Chondrocyte (in vitro differentiated cells): ENCODE measurements around the gene TMEM201. TPM values are rescaled to one million over a fixed set of nuclear protein-coding genes. Genes with fewer than 3 reads are reported as not detected.
A peak's percentile ranks its signal among the peaks of the same experiment; 100 is the strongest.

ENCODE experiments used
- DNase-seq: peaks from one replicate; pipeline ENCODE4 v3.0.0; 2021; ENCODE audit warnings: mixed read lengths, low spot score
- H3K27ac Mint-ChIP-seq: one replicate; pipeline ENCODE4 v1.8.0; 2021; ENCODE audit warnings: mild to moderate bottlenecking, moderate library complexity, mixed read lengths; ENCODE audit not compliant: unreplicated experiment
- H3K27me3 Mint-ChIP-seq: 2 replicates; pipeline ENCODE4 v1.8.0; 2021; ENCODE audit warnings: low read depth, mixed read lengths
- H3K36me3 Mint-ChIP-seq: 2 replicates; pipeline ENCODE4 v1.8.0; 2021; ENCODE audit warnings: low read depth, mixed read lengths
- H3K4me1 Mint-ChIP-seq: 2 replicates; pipeline ENCODE4 v1.8.0; 2021; ENCODE audit warnings: low read depth, mild to moderate bottlenecking, mixed read lengths
- H3K4me3 Mint-ChIP-seq: one replicate; pipeline ENCODE4 v1.8.0; 2021; ENCODE audit warnings: mild to moderate bottlenecking, moderate library complexity, mixed read lengths; ENCODE audit not compliant: unreplicated experiment
- H3K9me3 Mint-ChIP-seq: 2 replicates; pipeline ENCODE4 v1.8.0; 2021; ENCODE audit warnings: low read depth, mixed read lengths
- CTCF ChIP-seq: fragments of 200-600 bp; sonication (generic); IDR thresholded peaks from 2 replicates; pipeline ENCODE4 v1.5.0; 2021; ENCODE audit warnings: antibody characterized with exemption, mild to moderate bottlenecking, moderate library complexity
- total RNA-seq: library from RNA; stranded (reverse); gene quantifications from 3 replicates; pipeline ENCODE4 v1.2.1, GENCODE V29; 2021

TMEM201 gene
- total RNA-seq, 1 donor from 2014 or later = 10.6 TPM

DNA sequence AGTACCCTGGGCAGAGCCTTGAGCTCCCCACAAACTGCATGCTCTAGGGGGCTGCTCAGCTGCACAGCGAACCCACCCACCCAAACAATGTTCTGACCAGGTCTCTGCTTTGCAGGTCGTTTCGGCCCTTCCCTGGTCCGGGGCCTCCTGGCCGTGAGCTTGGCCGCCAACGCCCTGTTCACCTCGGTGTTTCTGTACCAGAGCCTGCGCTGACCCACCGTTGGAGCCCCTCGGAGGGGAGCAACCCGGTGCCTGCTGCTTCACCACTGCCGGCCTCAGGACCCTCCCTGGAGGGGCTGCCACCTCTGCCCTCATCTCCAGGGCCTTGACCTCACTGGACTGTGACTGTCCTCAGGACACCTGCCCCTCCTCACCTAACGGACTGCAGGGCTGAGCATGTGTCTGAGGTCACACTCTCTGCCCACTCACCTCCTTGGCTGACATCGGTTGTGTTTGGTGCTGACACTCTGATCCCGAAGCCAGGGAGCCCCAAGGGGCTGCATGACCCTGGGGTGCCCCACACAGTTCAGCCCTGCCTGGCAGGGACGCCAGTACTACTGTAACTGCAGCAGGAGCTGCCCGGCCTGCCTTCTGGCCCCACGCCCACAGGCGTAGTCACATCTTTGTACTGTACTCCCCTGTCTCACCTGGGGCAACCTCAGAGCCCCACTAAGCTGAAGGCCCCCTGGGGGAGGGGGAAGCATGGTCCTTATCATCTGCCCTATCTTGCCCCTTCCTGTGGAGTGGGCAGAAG, 24.3 kb downstream of the TMEM201 start:
- H3K36me3 Mint-ChIP-seq = peaks cover 8% of the 10 kb centered on the region
- no peaks in the 10 kb centered on the region for H3K27me3 Mint-ChIP-seq
- H3K9me3 Mint-ChIP-seq = no peaks in the 10 kb centered on the region
- H3K27ac Mint-ChIP-seq = no peak overlapping the region
- peak; percentile 90 for DNase-seq
- no peak for TF ChIP-seq CTCF
- no peaks in the 10 kb centered on the region for H3K4me1 Mint-ChIP-seq
- no peak overlapping the region for H3K4me3 Mint-ChIP-seq

DNA sequence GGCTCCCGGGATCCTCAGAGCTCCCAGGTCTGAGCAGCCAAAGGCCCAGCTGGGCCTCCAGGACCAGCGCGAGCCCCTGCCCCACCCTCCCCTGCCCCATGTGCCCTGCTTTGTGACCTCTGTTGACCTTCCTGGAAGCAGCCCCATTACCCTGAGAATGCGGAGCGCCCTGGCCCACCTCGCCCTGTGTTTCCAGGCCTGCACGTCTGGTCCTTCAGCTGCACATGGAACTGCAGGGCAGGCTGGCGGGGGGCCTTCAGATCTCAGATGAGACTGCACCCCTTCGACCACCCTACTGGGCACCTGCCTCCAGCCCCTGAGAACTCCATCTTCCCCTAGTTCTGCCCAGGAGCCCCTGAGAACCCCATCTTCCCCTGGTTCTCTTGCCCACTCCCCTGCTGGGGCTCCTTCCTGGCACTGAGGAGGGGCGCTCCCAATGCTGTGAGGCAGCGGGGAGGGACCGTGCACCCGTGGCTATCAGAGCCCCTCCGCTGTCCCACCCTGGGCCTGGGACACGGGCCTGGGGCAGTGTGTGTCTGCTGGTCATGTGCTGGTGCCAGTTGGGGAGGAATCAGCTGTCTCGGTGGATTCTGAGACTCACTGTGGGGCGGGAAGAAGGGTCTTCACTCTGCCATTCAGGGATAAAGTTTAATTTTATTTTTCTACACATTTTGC, 25.1 kb downstream of the TMEM201 start:
- Mint-ChIP-seq H3K36me3 (peaks cover 8% of the 10 kb centered on the region), H3K9me3 (no peaks in the 10 kb centered on the region), H3K4me3 (no peak overlapping the region), H3K27ac (no peak overlapping the region), H3K4me1 (no peaks in the 10 kb centered on the region), H3K27me3 (peaks cover under 1% of the 10 kb centered on the region)
- TF ChIP-seq CTCF = no peak
- no peak for DNase-seq

DNA sequence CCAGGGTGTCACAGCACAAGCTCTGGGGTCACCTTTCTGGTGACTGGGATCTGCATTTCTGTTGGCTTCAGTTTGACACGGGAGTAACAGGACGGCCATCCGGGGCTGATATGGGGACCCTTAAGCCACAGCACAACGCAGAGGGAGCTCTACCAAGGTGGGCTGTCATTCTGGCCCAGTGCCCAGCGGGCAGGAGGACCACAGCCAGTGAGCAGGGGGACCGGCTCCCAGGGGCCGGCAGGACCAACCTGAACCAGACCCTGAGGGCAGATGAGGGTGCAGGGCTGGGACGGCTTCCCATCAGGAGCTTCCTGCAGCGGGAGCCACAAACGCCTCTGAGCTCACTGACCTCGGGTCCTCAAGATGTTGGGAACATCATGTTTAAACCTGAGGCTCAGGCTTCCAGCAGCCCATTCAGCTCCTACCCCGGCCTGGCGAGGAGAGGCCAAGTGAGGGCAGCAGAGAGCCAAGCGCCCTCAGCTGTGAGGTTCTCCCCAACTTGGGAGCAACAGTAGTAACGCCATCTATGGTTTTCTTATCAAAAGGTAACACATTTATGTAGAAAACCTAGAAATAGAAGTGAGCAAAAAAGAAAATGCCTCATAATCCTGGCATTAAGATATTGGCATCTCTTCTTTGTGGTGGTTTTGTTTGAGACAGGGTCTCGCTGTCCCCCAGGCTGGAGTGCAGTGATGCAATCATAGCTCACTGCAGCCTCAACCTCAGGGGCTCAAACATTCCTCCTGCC, 26.8 kb downstream of the TMEM201 start:
- no peaks in the 10 kb centered on the region for H3K4me1 Mint-ChIP-seq
- no peak for DNase-seq
- H3K27ac Mint-ChIP-seq = no peak overlapping the region

GRCh38 chr1:9618909-9619679, 30.4 kb downstream of the TMEM201 start:
- TF ChIP-seq CTCF = no peak
- no peaks in the 10 kb centered on the region for H3K9me3 Mint-ChIP-seq
- H3K4me1 Mint-ChIP-seq = no peaks in the 10 kb centered on the region
- peaks cover 5% of the 10 kb centered on the region for H3K27me3 Mint-ChIP-seq
- H3K36me3 Mint-ChIP-seq = no peaks in the 10 kb centered on the region
- no peak overlapping the region for H3K27ac Mint-ChIP-seq
- DNase-seq = no peak
- no peak overlapping the region for H3K4me3 Mint-ChIP-seq

More for the DNA sequence above, 26.8 kb downstream of the TMEM201 start:
- Mint-ChIP-seq H3K9me3 (no peaks in the 10 kb centered on the region), H3K4me3 (no peak overlapping the region), H3K36me3 (peaks cover 8% of the 10 kb centered on the region), H3K27me3 (peaks cover 5% of the 10 kb centered on the region)
- peak; percentile 72 for TF ChIP-seq CTCF
